Endometrium (tissue), 2 donors: ENCODE results near the gene ZMYM2.

Experiments used
- FAIRE-seq: peaks from 2 replicates; lab custom pipeline; 2012; peaks lifted over from hg19 to GRCh38; lab: Jason Lieb, UNC
- donor health status: control.
- donor health status: control.

Gene ZMYM2

GRCh38 chr13:20134732-20135131 lies 176.2 kb downstream of the ZMYM2 start:
- no peak for FAIRE-seq

GRCh38 chr13:20136781-20137703 lies 178.5 kb downstream of the ZMYM2 start:
- no peak for FAIRE-seq

- no peak for FAIRE-seq
Observed at GRCh38 chr13:20137875-20138274, 179.3 kb downstream of the ZMYM2 start.

- FAIRE-seq = no peak
Observed at GRCh38 chr13:20140487-20140886, 182.0 kb downstream of the ZMYM2 start.
